PFSK-1 (cell line): ENCODE data around the gene NIPBL.

Source experiments
- POLR2AphosphoS5 ChIP-seq: IDR thresholded peaks from 2 replicates; pipeline ENCODE4 v1.6.1; 2012; ENCODE audit warnings: low read depth, mild to moderate bottlenecking, control low read depth, low read length, moderate library complexity
- TAF1 ChIP-seq: IDR thresholded peaks from 2 replicates; pipeline ENCODE4 v1.6.1; 2012; ENCODE audit warnings: low read length, control low read depth, borderline replicate concordance; ENCODE audit not compliant: insufficient read depth

DNA sequence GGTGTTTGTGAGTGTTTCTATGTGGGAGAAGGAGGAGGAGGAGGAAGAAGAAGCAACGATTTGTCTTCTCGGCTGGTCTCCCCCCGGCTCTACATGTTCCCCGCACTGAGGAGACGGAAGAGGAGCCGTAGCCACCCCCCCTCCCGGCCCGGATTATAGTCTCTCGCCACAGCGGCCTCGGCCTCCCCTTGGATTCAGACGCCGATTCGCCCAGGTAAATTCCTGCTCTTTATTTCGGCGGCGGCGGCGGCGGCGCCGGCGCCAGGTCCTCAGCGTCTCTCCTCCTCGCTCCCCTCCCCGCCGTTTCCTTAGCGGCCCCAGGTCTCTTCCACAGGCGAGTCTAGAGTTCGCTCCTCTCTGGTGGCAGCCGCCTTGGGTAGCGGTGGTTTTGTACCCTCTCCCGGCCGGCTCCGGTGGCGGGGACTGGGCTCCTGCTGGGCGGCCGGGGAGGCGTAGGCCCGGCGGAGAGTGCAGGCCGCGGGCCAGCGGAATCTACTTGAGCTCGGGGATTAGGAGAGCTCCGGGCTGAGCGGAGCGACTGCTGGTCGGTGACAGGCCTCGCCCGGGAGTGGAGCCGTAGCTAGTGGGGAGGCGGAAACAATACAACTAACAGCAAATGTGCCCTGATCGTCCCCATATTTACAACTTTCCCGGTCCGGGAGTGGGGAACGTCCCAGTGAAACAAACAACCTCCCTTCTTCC is 547 bp downstream of the NIPBL start:
- TF ChIP-seq POLR2AphosphoS5 (no peak; the same call in 1 of the 2 replicates), TAF1 (no peak)
